ENCODE results near the gene RAC2. TPM values are rescaled to one million over a fixed set of nuclear protein-coding genes. Genes with fewer than 3 reads are reported as not detected.

Gene RAC2
- total and polyA plus RNA-seq, 9 of the 15 experiments (the other 6 are each of a cell fraction or from before 2014, with no cell fraction given) = 22.7 to 103 (median 43.3) TPM

DNA sequence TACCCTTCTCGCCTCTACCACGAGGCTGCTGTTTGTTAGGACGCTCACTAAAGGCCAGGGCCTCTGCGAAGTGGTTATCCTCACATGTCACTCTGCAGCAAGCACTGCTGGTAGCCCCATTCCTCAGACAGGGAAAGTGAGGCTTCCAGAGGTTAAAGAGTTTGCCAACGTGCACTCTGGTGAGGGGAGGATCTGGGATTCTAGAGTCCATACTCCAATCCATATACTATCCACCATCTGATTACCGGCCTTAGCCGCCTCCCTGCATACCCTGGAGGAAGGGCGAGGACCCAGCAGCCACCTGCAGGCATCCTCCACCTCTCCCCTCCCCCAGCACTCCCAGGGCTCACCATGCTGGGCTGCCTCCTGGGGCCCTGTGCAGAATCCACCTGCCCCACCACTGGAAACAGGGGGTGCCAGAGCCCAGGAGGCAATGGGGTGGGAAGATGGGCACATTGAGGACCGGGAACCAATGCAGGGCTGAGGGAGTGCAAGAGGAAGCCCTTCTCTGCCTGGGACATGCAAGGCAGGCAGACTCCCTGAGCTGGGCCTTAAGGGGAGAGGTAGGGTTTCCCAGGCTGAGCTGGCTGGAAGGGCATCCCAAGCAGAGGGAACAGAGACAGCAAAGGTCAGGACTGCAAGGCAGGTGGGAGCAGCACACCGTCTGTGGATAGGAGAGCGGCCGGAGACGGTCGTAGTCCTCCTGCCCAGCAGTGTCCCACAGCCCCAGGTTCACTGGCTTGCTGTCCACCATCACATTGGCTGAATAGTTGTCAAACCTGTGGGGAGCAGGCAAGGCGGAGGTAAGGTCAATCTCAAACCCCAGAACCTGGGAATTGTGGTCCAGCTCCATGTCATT, 11.7 kb downstream of the RAC2 start:
- POLR2A ChIA-PET = interaction anchor here (0.6 kb wide), 1 partner anchor 79 kb away, joined by 3 read pairs; no protein-coding TSS in a partner anchor
- in situ Hi-C loops (cut with MboI) (no loop called here), intact Hi-C loops (cut with micrococcal nuclease) (no loop called here)
- H3K9ac ChIP-seq (ENCODE audit: insufficient read depth in 1 of 2, low read depth in 2 of 2, low read length in 2 of 2) = peak overlapping the region in 1 of 2 experiments; percentile 26; a peak in 1 of 4 replicates
- no peak overlapping the region for H2AFZ ChIP-seq (ENCODE audit: low read depth, low read length)
- H3K4me2 ChIP-seq (ENCODE audit: insufficient read depth, low read length) = no peak overlapping the region
- ATAC-seq = no peak
- no peak overlapping the region for H3K4me3 ChIP-seq
- H3K79me2 ChIP-seq (ENCODE audit: control insufficient read depth, insufficient read depth, low read length) = peaks cover 27% of the 10 kb centered on the region
- H3K36me3 ChIP-seq (ENCODE audit: control insufficient read depth, insufficient read depth, low read length) = peaks cover 74% of the 10 kb centered on the region; the same call in 2 of the 3 replicates
- H3K27me3 ChIP-seq (ENCODE audit: control insufficient read depth in 2 of 2, insufficient read depth in 2 of 2, low read length in 2 of 2) = no peaks in the 10 kb centered on the region
- BruUV-seq (replicated peaks) = no TSS peak
- FAIRE-seq = no peak
- H3K9me1 ChIP-seq (ENCODE audit: control insufficient read depth, insufficient read depth, low read length) = no peaks in the 10 kb centered on the region
- CTCF ChIA-PET (ENCODE audit: low intra/inter-chr PET ratio) = no interaction called here
- TF ChIP-seq ESRRA (IDR thresholded peaks at IDR 0.05; ENCODE audit: borderline replicate concordance, low read depth) = 0 out of 2 replicates have a peak, but pooled peaks have one; percentile 27
- TF ChIP-seq POLR2G (IDR thresholded peaks at IDR 0.05; ENCODE audit: low read depth, low read length) = peak; percentile 40; the same call in 1 of the 2 replicates
- TF ChIP-seq TRIM24 (IDR thresholded peaks at IDR 0.05) = no peak
- no peak for TF ChIP-seq CLOCK (CRISPR knock-in tag; IDR thresholded peaks at IDR 0.05; ENCODE audit: borderline replicate concordance)
- TF ChIP-seq RNF2 (IDR thresholded peaks at IDR 0.05) = no peak
- TF ChIP-seq SREBF2 (CRISPR knock-in tag; IDR thresholded peaks at IDR 0.05) = no peak
- 80% methylated on average over 11 of the region's 15 CpGs for WGBS (ENCODE audit: insufficient coverage, low coverage, missing lambda C conversion rate)
- no peak for DNase-seq (ENCODE audit: extremely low read depth in 1 of 4, low spot score in 3 of 4)
- peaks cover 3% of the 10 kb centered on the region; the same call in 1 of the 2 replicates for H4K20me1 ChIP-seq (replicated peaks; ENCODE audit: control insufficient read depth, insufficient read depth, low read length)
- H3K4me1 ChIP-seq (replicated peaks in 1 of 2; ENCODE audit: control insufficient read depth in 2 of 2, insufficient read depth in 2 of 2, low read length in 2 of 2) = peaks cover 19 to 50% of the 10 kb centered on the region in 2 experiments
- no peak overlapping the region for H3K27ac ChIP-seq (ENCODE audit: extremely low read depth, low read depth, low read length)
- H3K9me3 ChIP-seq (replicated peaks; ENCODE audit: control insufficient read depth, insufficient read depth, low read depth, low read length) = no peaks in the 10 kb centered on the region

Data from K562 (cell line).